Stomach (tissue), 4 donors: ENCODE results near the gene RND2.

Experiments used
- CTCF ChIP-seq, 7 experiments: fragments of 450-650 bp in 4 of 7; fragments of 200-600 bp in 3 of 7; sonication (generic) in 3 of 7; IDR thresholded peaks; one replicate each; pipeline ENCODE4 v1.5.1; 2016 to 2019; ENCODE audit warnings: antibody characterized with exemption in 7 of 7, control low read depth in 2 of 7, mild to moderate bottlenecking in 1 of 7
- POLR2AphosphoS5 ChIP-seq, 3 donors: sonication (generic); formaldehyde crosslinking; IDR thresholded peaks; one replicate each; pipeline ENCODE4 v1.6.1; 2016; ENCODE audit warnings: antibody characterized with exemption in 3 of 3

- TF ChIP-seq CTCF (IDR thresholded peaks at IDR 0.05) (no peak), POLR2AphosphoS5 (IDR thresholded peaks at IDR 0.05) (no peak)
These were observed 6.1 kb upstream of the RND2 start for GRCh38 chr17:43018932-43019331.
